Fibroblast of the aortic adventitia (primary cell): ENCODE data around the gene CTNNBIP1. TPM values are rescaled to one million over a fixed set of nuclear protein-coding genes. Genes with fewer than 3 reads are reported as not detected.
"Not testable (repeated sequence)": the region's sequence is repeated elsewhere in the genome, so short reads cannot be mapped to it uniquely, and the experiment has no call there.

Source experiments
- DNase-seq: peaks from one replicate; pipeline ENCODE4 v3.0.0-alpha.2; 2010; ENCODE audit warnings: low read depth
- H3K4me3 ChIP-seq: 2 replicates; pipeline ENCODE4 v1.5.1; 2011; ENCODE audit warnings: low read depth, mild to moderate bottlenecking, control low read depth, low read length, moderate library complexity
- total RNA-seq: library from RNA; depleted of rRNA; stranded (reverse); fragments of >200 nt; gene quantifications from 2 replicates; pipeline ENCODE4 v1.2.3, GENCODE V29; 2012; ENCODE audit warnings: low replicate concordance
- TF ChIP-seq, protein P1 (sequence below): IDR thresholded peaks from 2 replicates; pipeline ENCODE4 v1.5.1; 2011; ENCODE audit warnings: mild to moderate bottlenecking, low read length, control low read depth, inconsistent platforms; ENCODE audit not compliant: insufficient read depth

The CTNNBIP1 gene
- total RNA-seq, 1 donor: 11.9 TPM

DNA sequence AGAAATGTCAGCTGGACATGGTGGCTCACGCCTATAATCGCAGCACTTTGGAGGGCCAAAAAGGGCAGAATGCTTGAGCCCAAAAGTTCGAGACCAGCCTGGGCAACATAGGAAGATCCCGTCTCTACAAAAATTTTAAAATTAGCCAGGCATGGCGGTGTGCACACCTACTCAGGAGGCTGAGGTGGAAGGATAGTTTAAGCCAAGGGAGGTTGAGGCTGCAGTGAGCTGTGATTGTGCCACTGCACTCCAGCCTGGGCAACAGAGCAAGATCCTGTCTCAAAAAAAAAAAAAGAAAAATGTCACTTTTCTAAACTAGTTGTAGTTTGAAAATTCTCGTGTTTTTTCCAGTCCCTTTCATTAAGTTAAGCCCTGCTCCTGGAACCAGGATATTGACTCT is 95.5 kb downstream of the CTNNBIP1 start:
- TF ChIP-seq, protein P1, sequence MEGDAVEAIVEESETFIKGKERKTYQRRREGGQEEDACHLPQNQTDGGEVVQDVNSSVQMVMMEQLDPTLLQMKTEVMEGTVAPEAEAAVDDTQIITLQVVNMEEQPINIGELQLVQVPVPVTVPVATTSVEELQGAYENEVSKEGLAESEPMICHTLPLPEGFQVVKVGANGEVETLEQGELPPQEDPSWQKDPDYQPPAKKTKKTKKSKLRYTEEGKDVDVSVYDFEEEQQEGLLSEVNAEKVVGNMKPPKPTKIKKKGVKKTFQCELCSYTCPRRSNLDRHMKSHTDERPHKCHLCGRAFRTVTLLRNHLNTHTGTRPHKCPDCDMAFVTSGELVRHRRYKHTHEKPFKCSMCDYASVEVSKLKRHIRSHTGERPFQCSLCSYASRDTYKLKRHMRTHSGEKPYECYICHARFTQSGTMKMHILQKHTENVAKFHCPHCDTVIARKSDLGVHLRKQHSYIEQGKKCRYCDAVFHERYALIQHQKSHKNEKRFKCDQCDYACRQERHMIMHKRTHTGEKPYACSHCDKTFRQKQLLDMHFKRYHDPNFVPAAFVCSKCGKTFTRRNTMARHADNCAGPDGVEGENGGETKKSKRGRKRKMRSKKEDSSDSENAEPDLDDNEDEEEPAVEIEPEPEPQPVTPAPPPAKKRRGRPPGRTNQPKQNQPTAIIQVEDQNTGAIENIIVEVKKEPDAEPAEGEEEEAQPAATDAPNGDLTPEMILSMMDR: no peak
- no peak overlapping the region for H3K4me3 ChIP-seq
- DNase-seq: no peak

DNA sequence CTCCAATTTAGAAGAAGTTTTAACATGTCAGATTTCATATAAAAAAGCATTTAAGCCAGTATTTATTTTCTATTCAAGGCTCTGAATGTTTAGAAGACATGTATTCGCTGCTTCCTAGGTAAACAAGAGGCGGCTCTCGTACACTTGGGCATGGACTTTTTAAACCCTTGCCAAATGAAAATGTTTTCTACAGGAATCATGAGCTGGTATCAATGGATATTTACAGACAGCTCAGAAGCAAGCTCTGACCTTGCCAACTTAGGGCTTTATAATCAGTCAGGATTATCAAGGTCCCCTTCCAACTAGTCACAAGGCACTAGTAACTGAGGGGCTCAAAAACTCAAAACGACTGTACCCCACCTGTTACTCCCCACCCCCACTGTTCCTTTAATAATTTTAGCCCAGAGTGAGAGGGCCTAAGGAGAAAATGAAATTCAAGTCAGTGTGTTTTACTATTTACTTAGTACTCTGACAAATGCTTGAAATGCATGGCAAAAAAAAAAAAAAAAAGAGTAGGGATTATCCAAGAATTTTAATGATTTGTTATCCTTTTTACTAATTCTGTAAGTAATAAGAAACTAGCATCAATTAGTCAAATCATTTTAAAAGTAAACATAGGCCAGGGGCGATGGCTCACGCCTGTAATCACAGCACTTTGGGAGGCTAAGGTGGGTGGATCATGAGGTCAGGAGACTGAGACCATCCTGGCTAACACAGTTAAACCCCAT is 98.7 kb downstream of the CTNNBIP1 start:
- DNase-seq: no peak
- no peak overlapping the region for H3K4me3 ChIP-seq
- TF ChIP-seq, protein P1: no peak

DNA sequence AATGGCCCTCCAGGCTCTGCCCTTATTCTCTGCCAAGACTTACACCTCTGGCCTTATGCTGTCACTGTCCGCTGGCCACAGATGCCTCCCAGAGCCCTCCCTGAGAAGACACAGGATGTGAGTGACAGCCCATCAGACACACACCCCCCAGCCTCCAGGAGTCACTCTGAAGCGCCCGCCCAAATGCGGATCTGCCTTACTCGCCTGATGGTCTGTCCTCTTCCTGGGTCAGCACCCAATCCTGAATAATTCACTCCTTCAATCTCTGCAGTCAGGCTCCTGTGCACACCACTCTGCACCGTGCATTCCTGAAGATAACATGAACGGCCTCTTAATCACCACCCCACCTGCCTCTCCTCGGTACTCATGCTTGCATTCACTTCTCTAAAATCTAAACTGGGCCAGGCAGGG is 101.0 kb downstream of the CTNNBIP1 start:
- TF ChIP-seq, protein P1: no peak
- no peak for DNase-seq
- no peak overlapping the region for H3K4me3 ChIP-seq

DNA sequence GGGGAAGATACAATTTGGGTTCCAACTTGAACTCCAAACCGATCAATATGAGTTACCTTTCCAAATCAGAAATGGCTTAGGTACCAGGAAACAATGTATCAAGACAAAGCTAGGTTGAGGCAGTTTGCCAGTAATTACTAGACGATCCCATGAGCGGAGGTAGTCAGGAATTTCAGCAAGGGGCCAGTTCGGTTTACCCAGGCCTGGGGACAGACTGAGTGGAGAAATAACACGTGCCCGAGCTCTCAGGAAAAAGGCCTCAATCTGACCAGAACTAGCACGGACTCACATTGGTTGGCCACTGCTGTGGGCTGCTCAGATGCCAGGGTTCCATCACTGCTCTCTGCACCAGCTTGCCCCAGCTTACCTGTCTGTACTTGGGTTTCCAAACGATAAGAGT is 101.6 kb downstream of the CTNNBIP1 start:
- DNase-seq: no peak
- TF ChIP-seq, protein P1: no peak

DNA sequence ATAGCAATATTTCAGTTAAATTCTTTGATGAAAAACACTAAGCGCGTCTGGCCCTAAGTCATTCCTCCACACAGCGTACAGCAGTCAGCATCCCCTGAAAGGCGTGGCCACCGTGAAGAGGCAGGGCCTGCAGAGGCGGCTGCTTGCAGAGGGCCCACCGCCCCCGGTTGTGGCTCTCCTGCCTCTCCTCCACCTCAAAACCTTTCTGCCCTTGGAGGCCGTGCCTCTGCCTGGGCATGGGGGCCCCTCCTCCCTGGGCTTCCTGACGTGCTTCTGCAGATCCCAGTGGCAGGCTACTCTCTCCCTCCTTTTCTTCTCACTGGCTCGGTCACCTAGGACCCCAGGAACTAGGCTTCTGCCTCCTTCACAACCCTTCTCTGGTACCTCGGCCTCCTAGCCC is 102.5 kb downstream of the CTNNBIP1 start:
- no peak overlapping the region for H3K4me3 ChIP-seq
- TF ChIP-seq, protein P1: no peak
- no peak for DNase-seq

More for the DNA sequence above, 101.6 kb downstream of the CTNNBIP1 start:
- H3K4me3 ChIP-seq: no peak overlapping the region

DNA sequence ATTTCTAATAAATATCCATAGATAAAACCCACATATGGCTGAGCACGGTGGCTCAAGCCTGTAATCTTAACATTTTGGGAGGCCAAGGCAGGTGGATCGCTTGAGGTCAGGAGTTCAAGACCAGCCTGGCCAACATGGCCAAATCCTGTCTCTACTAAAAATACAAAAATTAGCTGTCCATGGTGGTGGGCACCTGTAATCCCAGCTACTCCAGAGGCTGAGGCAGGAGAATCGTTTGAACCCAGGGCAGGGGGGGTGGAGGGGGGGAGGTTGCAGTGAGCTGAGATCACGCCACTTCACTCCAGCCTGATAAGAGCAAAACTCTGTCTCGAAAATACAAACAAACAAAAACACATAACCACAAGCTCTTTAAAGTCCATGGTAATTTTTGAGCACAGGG is 104.1 kb downstream of the CTNNBIP1 start:
- DNase-seq, H3K4me3 ChIP-seq: not testable (repeated sequence)

DNA sequence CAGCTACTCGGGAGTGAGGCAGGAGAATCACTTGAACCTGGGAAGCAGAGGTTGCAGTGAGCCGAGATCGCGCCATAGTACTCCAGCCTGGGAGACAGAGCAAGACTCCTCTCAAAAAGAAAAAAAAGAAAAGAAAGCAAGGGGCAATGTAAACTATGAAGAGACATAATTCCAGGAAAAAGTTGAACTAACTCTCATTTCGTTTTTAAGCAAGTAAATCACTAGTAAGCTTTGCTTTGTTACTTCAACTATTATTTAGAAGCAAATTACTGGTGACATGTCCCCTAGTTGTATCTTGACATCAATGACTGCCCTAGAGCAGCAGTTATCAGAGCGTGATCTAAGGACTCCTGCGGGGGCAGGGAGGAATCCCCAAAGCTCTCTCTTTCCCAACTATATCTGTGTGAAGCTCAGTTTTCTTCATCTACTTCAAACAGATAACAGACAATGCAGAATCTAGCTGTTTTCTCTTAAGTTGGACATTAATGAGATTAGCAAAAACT is 105.0 kb downstream of the CTNNBIP1 start:
- TF ChIP-seq, protein P1: no peak

DNA sequence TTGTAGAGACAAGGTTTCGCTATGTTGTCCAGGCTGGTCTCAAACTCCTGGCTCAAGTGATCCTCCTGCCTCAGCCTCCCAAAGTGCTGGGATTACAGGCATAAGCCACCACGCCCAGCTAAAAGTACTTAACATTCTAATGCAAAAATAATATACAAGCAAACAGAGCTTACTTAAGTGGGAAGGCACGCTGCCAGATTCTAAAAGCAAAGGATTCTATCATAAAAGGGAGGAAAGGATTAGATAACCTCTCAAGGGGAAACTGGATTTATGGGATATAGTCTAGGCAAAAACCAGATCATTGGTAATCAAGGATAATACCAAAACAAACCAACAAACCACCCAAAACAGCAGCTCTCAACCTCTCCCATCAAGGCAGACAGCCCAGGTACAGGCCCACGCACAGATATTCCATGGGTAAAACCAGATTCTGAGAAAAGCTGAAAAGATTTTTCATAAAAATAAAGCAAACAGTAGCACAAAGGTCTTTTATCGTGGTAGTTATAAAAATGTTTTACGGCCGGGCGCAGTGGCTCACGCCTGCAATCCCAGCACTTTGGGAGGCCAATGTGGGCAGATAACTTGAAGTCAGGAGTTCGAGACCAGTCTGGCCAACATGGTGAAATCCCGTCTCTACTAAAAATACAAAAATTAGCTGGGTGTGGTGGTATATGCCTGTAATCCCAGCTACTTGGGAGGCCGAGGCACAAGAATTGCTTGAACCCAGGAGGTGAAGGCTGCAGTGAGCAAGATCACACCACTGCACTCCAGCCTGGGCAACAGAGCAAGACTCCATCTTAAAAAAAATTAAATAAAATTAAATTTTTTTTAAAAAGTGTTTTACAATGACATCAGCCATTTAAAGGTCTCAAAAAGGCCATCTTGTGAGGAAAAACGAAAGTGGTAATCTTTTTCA is 106.8 kb downstream of the CTNNBIP1 start:
- DNase-seq: not testable (repeated sequence)

More for the DNA sequence above, 105.0 kb downstream of the CTNNBIP1 start:
- DNase-seq: no peak
- H3K4me3 ChIP-seq: no peak overlapping the region

More for the DNA sequence above, 106.8 kb downstream of the CTNNBIP1 start:
- H3K4me3 ChIP-seq: not testable (repeated sequence)
